Activated T-cell treated with anti-CD3 and anti-CD28 coated beads, Interleukin-2, amount 50 U/mL, for 72 hours (primary cell): ENCODE data around the gene FMN2. TPM values are rescaled to one million over a fixed set of nuclear protein-coding genes. Genes with fewer than 3 reads are reported as not detected.

Experiments
- ATAC-seq, 2 donors: fragments of 150-1000 bp; cut with Tn5 transposase; replicated peaks in 1 of 2; 2 replicates each; pipeline ENCODE4 v1.10.0; 2021; ENCODE audit warnings: moderate library complexity in 2 of 2, mild to moderate bottlenecking in 1 of 2
- DNase-seq, 2 donors: peaks; one replicate each; pipeline ENCODE4 v3.0.0; 2021 to 2022; ENCODE audit warnings: mixed read lengths in 1 of 2
- H3K27ac Mint-ChIP-seq: one replicate; pipeline ENCODE4 v1.8.0; 2022; ENCODE audit warnings: mild to moderate bottlenecking, moderate library complexity, mixed read lengths
- H3K27me3 Mint-ChIP-seq: one replicate; pipeline ENCODE4 v1.8.0; 2022; ENCODE audit warnings: low read depth, mixed read lengths
- H3K36me3 Mint-ChIP-seq, 2 donors: one replicate each; pipeline ENCODE4 v1.8.0; 2022; ENCODE audit warnings: mixed read lengths in 2 of 2, mild to moderate bottlenecking in 1 of 2; ENCODE audit not compliant: insufficient read depth in 2 of 2
- H3K4me1 Mint-ChIP-seq: one replicate; pipeline ENCODE4 v1.8.0; 2022; ENCODE audit warnings: low read depth, mixed read lengths
- H3K4me3 Mint-ChIP-seq, 2 donors: one replicate each; pipeline ENCODE4 v1.8.0; 2022; ENCODE audit warnings: mild to moderate bottlenecking in 2 of 2, mixed read lengths in 2 of 2, moderate library complexity in 2 of 2
- H3K9me3 Mint-ChIP-seq, 2 donors: one replicate each; pipeline ENCODE4 v1.8.0; 2022; ENCODE audit warnings: mixed read lengths in 2 of 2
- total RNA-seq, 2 donors: library from RNA; stranded (reverse); gene quantifications; one replicate each; pipeline ENCODE4 v1.2.3, GENCODE V29; 2022

The FMN2 gene
- total RNA-seq, 2 donors from 2014 or later, result not detected

DNA sequence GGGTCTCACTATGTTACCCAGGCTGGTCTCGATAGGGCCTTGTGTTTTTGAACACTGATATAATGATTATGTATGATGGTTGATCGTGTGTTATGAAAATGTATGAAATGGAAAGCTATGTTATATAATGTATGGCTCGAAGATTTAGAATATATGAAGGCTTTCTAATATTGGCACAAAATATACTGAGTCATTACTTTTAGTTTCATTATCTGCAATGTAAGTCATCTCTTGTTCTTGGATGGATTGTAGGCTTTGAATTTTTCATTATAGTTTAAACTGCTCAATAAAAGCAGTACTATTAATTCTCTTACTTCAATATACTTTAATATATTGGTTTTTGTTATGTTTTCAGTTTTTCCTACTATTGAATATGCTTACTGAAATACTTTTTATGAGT lies 10.1 kb downstream of the FMN2 start:
- Mint-ChIP-seq H3K27ac (no peak overlapping the region), H3K36me3 (no peaks in the 10 kb centered on the region), H3K4me3 (no peak overlapping the region), H3K9me3 (no peaks in the 10 kb centered on the region), H3K27me3 (peaks cover 16% of the 10 kb centered on the region), H3K4me1 (no peaks in the 10 kb centered on the region)
- no peak for DNase-seq
- no peak for ATAC-seq

GRCh38 chr1:240104672-240105071 lies 13.0 kb downstream of the FMN2 start:
- H3K36me3 Mint-ChIP-seq, result no peaks in the 10 kb centered on the region
- H3K4me3 Mint-ChIP-seq, result no peak overlapping the region
- H3K27ac Mint-ChIP-seq, result no peak overlapping the region
- H3K27me3 Mint-ChIP-seq, result peaks cover 5% of the 10 kb centered on the region
- H3K4me1 Mint-ChIP-seq, result no peaks in the 10 kb centered on the region
- no peak for DNase-seq
- ATAC-seq, result no peak
- H3K9me3 Mint-ChIP-seq, result no peaks in the 10 kb centered on the region

GRCh38 chr1:240107058-240107684 lies 15.5 kb downstream of the FMN2 start:
- Mint-ChIP-seq H3K27me3 (no peaks in the 10 kb centered on the region), H3K27ac (no peak overlapping the region), H3K4me1 (no peaks in the 10 kb centered on the region), H3K4me3 (no peak overlapping the region), H3K9me3 (no peaks in the 10 kb centered on the region), H3K36me3 (no peaks in the 10 kb centered on the region)
- ATAC-seq (no peak), DNase-seq (no peak)

DNA sequence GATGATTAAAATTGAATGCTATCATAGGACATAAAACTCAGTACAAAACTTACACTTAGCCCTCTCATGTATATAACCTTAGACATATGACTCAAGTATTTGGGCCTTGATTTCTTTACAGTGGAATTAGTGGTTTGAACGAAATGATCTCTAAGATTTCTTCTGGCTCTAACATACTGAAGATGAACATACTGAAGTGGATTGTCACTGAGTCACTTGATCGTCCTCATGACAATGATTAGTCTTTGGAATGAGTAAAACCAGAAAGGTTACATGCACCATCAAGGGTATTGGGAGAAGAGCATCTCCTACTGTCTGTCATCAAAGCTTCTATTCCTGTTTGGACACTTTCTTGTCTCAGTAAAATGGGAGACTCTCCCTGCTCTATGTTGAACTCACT lies 17.4 kb downstream of the FMN2 start:
- ATAC-seq (no peak), DNase-seq (no peak)
- Mint-ChIP-seq H3K27ac (no peak overlapping the region), H3K36me3 (no peaks in the 10 kb centered on the region), H3K27me3 (no peaks in the 10 kb centered on the region), H3K4me1 (no peaks in the 10 kb centered on the region), H3K4me3 (no peak overlapping the region), H3K9me3 (no peaks in the 10 kb centered on the region)

DNA sequence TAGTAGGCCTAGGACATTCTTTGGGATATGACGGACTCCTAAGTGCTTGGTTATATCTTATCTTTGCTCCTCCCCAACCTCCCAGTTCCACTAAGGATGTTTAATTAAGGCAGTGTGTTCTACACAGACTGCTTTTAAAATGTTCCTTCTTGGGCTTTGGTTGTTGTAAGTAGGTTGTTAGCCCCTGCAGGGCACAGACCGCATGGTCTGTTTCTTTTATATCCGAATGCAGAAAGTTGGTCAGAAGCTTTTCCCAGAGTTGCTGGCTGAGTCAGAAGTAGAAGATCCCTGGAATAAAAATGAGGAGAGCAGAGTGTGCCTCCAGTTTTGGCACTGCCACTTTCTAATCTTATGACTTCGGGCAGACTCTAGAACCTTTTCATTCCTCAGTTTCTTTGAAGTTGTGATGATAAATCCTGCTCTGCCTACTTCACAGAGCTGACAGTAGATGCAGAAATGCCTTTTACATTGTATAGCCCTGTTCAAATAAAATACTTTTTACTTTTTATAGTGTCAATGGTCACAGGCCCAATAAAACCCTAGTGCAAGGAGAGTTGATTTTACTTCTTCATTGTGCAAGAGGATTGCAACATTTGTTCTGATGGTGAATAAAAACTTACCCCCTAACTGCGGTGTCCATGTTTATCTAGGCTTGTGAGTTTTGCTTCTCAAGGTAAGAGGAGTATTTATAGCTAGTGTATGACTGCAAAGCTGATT lies 18.4 kb downstream of the FMN2 start:
- Mint-ChIP-seq H3K4me3 (no peak overlapping the region), H3K36me3 (no peaks in the 10 kb centered on the region), H3K9me3 (no peaks in the 10 kb centered on the region), H3K27me3 (no peaks in the 10 kb centered on the region), H3K4me1 (no peaks in the 10 kb centered on the region), H3K27ac (no peak overlapping the region)
- no peak for ATAC-seq
- DNase-seq, result no peak

DNA sequence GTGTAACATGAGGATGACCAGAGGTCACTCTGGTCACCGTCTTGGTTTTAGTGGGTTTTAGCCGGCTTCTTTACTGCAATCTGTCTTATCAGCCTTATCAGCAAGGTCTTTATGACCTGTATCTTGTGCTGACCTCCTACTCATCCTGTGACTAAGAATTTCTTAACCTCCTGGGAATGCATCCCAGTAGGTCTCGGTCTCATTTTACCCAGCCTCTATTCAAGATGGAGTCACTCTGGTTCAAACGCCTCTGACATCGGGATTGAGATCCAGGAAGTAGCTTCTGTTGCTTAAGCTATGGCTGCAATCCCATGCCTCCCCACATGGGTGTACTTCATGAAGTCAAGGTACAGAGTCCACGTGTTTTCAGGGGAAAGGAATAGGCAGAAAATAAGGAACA lies 19.9 kb downstream of the FMN2 start:
- no peaks in the 10 kb centered on the region for H3K9me3 Mint-ChIP-seq
- DNase-seq, result no peak
- H3K27ac Mint-ChIP-seq, result no peak overlapping the region
- no peak overlapping the region for H3K4me3 Mint-ChIP-seq
- H3K4me1 Mint-ChIP-seq, result no peaks in the 10 kb centered on the region
- ATAC-seq, result no peak
- no peaks in the 10 kb centered on the region for H3K27me3 Mint-ChIP-seq
- H3K36me3 Mint-ChIP-seq, result no peaks in the 10 kb centered on the region

- DNase-seq (no peak), ATAC-seq (no peak)
- H3K27ac Mint-ChIP-seq, result no peak overlapping the region
- H3K36me3 Mint-ChIP-seq, result no peaks in the 10 kb centered on the region
- H3K9me3 Mint-ChIP-seq, result no peaks in the 10 kb centered on the region
- no peak overlapping the region for H3K4me3 Mint-ChIP-seq
- no peaks in the 10 kb centered on the region for H3K4me1 Mint-ChIP-seq
- H3K27me3 Mint-ChIP-seq, result no peaks in the 10 kb centered on the region
Observed at GRCh38 chr1:240114222-240114621, 22.5 kb downstream of the FMN2 start.

DNA sequence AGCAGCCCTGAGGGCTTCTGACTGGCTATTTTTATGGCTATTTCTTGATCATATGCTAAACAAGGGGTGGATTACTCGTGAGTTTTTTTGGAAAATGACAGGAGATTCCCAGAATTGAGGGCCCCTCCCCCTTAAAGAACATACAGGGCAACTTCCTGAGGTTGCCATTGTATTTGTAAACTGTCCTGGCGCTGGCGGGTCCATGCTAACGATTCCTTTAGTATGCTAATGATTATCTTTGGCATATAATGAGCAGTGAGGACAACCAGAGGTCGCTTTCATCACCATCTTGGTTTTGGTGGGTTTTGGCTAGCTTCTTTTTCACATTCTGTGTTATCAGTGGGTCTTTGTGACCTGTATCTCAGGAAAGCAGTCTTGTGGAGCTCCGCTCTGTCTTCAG lies 24.1 kb downstream of the FMN2 start:
- no peak for ATAC-seq
- Mint-ChIP-seq H3K27ac (no peak overlapping the region), H3K4me3 (no peak overlapping the region), H3K36me3 (no peaks in the 10 kb centered on the region), H3K4me1 (no peaks in the 10 kb centered on the region), H3K9me3 (no peaks in the 10 kb centered on the region), H3K27me3 (no peaks in the 10 kb centered on the region)
- no peak for DNase-seq

DNA sequence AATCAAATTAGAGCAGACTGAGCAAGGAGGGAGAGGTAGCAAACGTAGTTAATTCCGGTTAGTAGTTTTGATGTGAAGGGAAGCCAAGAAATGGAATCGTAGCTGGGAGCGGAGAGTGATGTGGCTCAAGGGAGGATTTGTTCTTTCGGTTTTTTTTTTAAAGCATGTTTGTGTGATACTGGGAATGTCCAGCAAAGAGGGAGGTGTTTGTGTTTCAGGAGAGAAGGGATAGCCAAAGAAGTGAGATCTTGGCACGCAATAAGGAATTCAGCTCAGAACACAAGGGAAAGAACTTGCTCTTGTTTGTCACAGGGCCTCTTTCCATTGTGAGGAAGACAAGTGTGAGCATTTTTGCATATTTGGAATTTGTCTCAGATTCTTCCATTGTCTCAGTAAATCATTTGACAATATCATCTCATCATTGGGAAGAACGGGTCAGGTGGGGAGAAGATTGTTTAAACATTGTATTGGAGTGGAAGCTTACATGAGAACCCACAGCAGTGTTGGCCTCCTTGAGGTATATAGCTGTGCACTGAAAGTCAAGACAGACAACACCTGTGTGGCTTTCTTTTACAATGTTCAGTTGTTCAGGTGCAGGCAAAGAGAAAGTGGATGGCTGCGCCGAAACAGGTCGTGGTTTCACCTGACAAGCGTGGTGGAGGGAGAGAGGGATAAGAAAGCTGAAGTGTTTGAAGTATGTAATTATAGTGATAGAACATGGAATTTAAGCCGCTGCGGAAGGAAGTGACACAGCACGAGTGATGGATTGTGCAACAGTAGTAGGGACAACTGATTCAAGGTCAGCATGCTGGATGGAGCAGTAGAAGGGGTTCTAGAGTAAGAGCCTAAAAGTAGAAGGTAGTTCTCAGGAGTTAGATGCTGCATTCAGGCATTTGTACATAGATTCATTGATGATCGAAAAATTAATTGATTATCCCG lies 25.4 kb downstream of the FMN2 start:
- H3K36me3 Mint-ChIP-seq, result no peaks in the 10 kb centered on the region
- H3K27ac Mint-ChIP-seq, result no peak overlapping the region
- DNase-seq, result no peak
- H3K4me3 Mint-ChIP-seq, result no peak overlapping the region
- ATAC-seq, result no peak
- no peaks in the 10 kb centered on the region for H3K9me3 Mint-ChIP-seq
- no peaks in the 10 kb centered on the region for H3K4me1 Mint-ChIP-seq
- H3K27me3 Mint-ChIP-seq, result no peaks in the 10 kb centered on the region

DNA sequence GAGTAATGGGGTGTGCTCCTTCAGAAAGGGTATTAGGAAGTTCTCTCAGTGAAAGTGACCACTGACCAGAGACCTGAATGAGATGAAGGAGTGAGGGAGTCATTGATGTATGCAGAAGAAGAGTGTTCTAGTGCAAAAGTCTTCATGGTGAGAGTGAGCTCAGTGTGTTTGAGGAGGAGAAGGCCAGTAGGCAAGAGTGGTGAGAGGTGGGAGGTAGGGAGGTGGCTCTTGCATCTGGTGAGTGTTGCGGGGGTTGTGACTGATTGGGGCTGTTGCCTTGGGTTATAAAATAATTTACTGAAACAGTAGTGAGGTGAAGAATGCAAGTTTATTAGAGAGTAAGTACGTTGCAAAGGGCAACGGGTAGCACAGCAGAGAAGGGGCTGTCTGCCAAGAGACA lies 26.2 kb downstream of the FMN2 start:
- no peak for ATAC-seq
- no peak overlapping the region for H3K4me3 Mint-ChIP-seq

GRCh38 chr1:240122639-240123613 lies 31.2 kb downstream of the FMN2 start:
- H3K27me3 Mint-ChIP-seq, result no peaks in the 10 kb centered on the region
- no peaks in the 10 kb centered on the region for H3K36me3 Mint-ChIP-seq
- no peak overlapping the region for H3K4me3 Mint-ChIP-seq
- no peak overlapping the region for H3K27ac Mint-ChIP-seq
- H3K9me3 Mint-ChIP-seq, result peaks cover 3% of the 10 kb centered on the region in 2 donors
- no peaks in the 10 kb centered on the region for H3K4me1 Mint-ChIP-seq
- no peak for DNase-seq
- ATAC-seq, result no peak

More for the DNA sequence above, 26.2 kb downstream of the FMN2 start:
- Mint-ChIP-seq H3K9me3 (no peaks in the 10 kb centered on the region), H3K27me3 (no peaks in the 10 kb centered on the region), H3K4me1 (no peaks in the 10 kb centered on the region), H3K36me3 (no peaks in the 10 kb centered on the region), H3K27ac (no peak overlapping the region)
- no peak for DNase-seq

- Mint-ChIP-seq H3K27ac (no peak overlapping the region), H3K4me1 (no peaks in the 10 kb centered on the region)
- no peak for DNase-seq
Observed at GRCh38 chr1:240126821-240127220, 35.1 kb downstream of the FMN2 start.

More at GRCh38 chr1:240126821-240127220, 35.1 kb downstream of the FMN2 start:
- ATAC-seq, result no peak
- Mint-ChIP-seq H3K9me3 (peaks cover 3 to 4% of the 10 kb centered on the region in 2 donors), H3K36me3 (no peaks in the 10 kb centered on the region), H3K27me3 (no peaks in the 10 kb centered on the region), H3K4me3 (no peak overlapping the region)
